ENCODE measurements around the gene GRPEL1. TPM values are rescaled to one million over a fixed set of nuclear protein-coding genes. Genes with fewer than 3 reads are reported as not detected.

The GRPEL1 gene
- total RNA-seq, 1 experiment from 2014 or later = 82.9 TPM

DNA sequence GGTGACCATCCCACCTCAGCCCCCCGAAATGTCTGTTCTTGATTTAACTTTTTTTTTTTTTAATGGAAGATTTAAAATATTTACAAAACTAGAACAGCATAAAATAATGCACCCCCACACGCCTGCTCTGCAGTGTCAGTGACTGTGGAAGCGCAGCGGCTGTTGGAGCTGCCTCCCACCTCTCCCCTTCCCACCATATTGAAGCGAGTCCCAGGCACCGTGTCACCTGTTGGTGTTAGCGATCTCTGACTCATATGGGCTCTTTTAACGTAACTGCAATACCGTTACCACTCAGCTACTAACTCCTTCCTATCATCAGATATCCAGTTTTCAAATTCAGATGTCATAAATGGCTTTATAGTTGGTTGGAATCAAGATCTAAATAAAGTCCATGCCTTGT lies 41.8 kb downstream of the GRPEL1 start:
- ChIA-PET POLR2A (interaction anchor here (0.9 kb wide), 1 partner anchor 14 kb away, joined by 3 read pairs; no protein-coding TSS in a partner anchor), CTCF (no interaction called here)
- TF ChIP-seq CTCF (IDR thresholded peaks at IDR 0.05; ENCODE audit: unreplicated experiment) = no peak
- Mint-ChIP-seq H3K27ac (ENCODE audit: low read depth, unreplicated experiment) (no peak overlapping the region), H3K36me3 (ENCODE audit: insufficient read depth, unreplicated experiment) (peaks cover 72% of the 10 kb centered on the region), H3K9me3 (ENCODE audit: unreplicated experiment) (no peaks in the 10 kb centered on the region), H3K4me1 (ENCODE audit: insufficient read depth, unreplicated experiment) (peaks cover 11% of the 10 kb centered on the region), H3K4me3 (ENCODE audit: unreplicated experiment) (no peak overlapping the region), H3K27me3 (ENCODE audit: insufficient read depth, unreplicated experiment) (no peaks in the 10 kb centered on the region)
- no peak for DNase-seq (ENCODE audit: unreplicated experiment)
- no TSS peak for BruUV-seq (replicated peaks)
- intact Hi-C loops (cut with micrococcal nuclease) = no loop called here

DNA sequence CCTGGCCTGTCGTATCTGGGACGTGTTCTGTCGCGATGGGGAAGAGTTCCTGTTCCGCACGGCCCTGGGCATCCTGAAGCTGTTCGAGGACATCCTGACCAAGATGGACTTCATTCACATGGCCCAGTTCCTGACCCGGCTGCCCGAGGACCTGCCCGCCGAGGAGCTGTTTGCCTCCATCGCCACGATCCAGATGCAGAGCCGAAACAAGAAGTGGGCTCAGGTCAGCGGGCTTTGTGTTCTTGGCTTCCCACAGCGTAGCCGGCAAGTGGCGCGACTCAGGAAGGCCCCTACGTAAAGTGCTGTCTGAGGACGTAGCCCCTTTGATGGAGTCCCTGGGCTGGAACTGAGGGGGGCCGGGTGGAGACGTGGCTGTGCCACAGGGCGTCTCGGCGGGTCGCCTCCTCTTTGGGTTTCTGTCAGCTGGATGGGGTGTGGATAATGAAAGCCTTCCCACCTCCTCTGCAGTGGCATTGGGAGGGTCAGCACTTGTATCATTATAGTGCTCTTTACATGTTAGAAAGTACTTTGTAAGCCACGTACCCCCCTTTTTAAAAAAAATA lies 42.7 kb downstream of the GRPEL1 start:
- CTCF ChIA-PET = interaction anchor here (0.6 kb wide), 2 partner anchors 21 to 63 kb away, joined by 3 read pairs; no protein-coding TSS in a partner anchor

GRCh38 chr4:7024336-7024890 lies 43.5 kb downstream of the GRPEL1 start:
- TF ChIP-seq CTCF (IDR thresholded peaks at IDR 0.05; ENCODE audit: unreplicated experiment) = no peak
- Mint-ChIP-seq H3K9me3 (ENCODE audit: unreplicated experiment) (no peaks in the 10 kb centered on the region), H3K27me3 (ENCODE audit: insufficient read depth, unreplicated experiment) (no peaks in the 10 kb centered on the region), H3K36me3 (ENCODE audit: insufficient read depth, unreplicated experiment) (peaks cover 65% of the 10 kb centered on the region), H3K27ac (ENCODE audit: low read depth, unreplicated experiment) (peak overlapping the region; percentile 35), H3K4me3 (ENCODE audit: unreplicated experiment) (no peak overlapping the region), H3K4me1 (ENCODE audit: insufficient read depth, unreplicated experiment) (peaks cover 11% of the 10 kb centered on the region)
- ChIA-PET POLR2A (interaction anchor here (0.7 kb wide), 1 partner anchor 43 kb away, joined by 3 read pairs; the partner anchor contains the start of gene GRPEL1), CTCF (interaction anchor here (0.6 to 1.4 kb wide), 3 partner anchors 17 to 801 kb away, joined by 3 to 4 read pairs (median 3); no protein-coding TSS in a partner anchor)
- intact Hi-C loops (cut with micrococcal nuclease) = no loop called here
- BruUV-seq (replicated peaks) = no TSS peak
- no peak for DNase-seq (ENCODE audit: unreplicated experiment)

More for the DNA sequence above, 42.7 kb downstream of the GRPEL1 start:
- no peak for TF ChIP-seq CTCF (IDR thresholded peaks at IDR 0.05; ENCODE audit: unreplicated experiment)
- Mint-ChIP-seq H3K36me3 (ENCODE audit: insufficient read depth, unreplicated experiment) (peaks cover 69% of the 10 kb centered on the region), H3K4me3 (ENCODE audit: unreplicated experiment) (no peak overlapping the region), H3K27me3 (ENCODE audit: insufficient read depth, unreplicated experiment) (no peaks in the 10 kb centered on the region), H3K27ac (ENCODE audit: low read depth, unreplicated experiment) (no peak overlapping the region), H3K9me3 (ENCODE audit: unreplicated experiment) (no peaks in the 10 kb centered on the region), H3K4me1 (ENCODE audit: insufficient read depth, unreplicated experiment) (peaks cover 11% of the 10 kb centered on the region)
- no TSS peak for BruUV-seq (replicated peaks)
- DNase-seq (ENCODE audit: unreplicated experiment) = no peak
- POLR2A ChIA-PET = interaction anchor here (0.7 kb wide), 1 partner anchor 43 kb away, joined by 3 read pairs; the partner anchor contains the start of gene GRPEL1
- intact Hi-C loops (cut with micrococcal nuclease) = no loop called here

GRCh38 chr4:7023901-7024300 lies 44.0 kb downstream of the GRPEL1 start:
- H3K4me3 Mint-ChIP-seq (ENCODE audit: unreplicated experiment) = no peak overlapping the region
- BruUV-seq (replicated peaks) = no TSS peak
- CTCF ChIA-PET = interaction anchor here (0.7 to 1.4 kb wide), 3 partner anchors 18 to 800 kb away, joined by 3 to 4 read pairs (median 3); no protein-coding TSS in a partner anchor
- POLR2A ChIA-PET = interaction anchor here (1.5 to 4.3 kb wide), 2 partner anchors 19 to 37 kb away, joined by 7 to 41 read pairs; no protein-coding TSS in a partner anchor
- H3K27ac Mint-ChIP-seq (ENCODE audit: low read depth, unreplicated experiment) = peak overlapping the region; percentile 35
- no peaks in the 10 kb centered on the region for H3K9me3 Mint-ChIP-seq (ENCODE audit: unreplicated experiment)
- no peak for TF ChIP-seq CTCF (IDR thresholded peaks at IDR 0.05; ENCODE audit: unreplicated experiment)
- DNase-seq (ENCODE audit: unreplicated experiment) = no peak
- no peaks in the 10 kb centered on the region for H3K27me3 Mint-ChIP-seq (ENCODE audit: insufficient read depth, unreplicated experiment)
- intact Hi-C loops (cut with micrococcal nuclease) = no loop called here
- peaks cover 11% of the 10 kb centered on the region for H3K4me1 Mint-ChIP-seq (ENCODE audit: insufficient read depth, unreplicated experiment)
- peaks cover 65% of the 10 kb centered on the region for H3K36me3 Mint-ChIP-seq (ENCODE audit: insufficient read depth, unreplicated experiment)

All from MCF 10A (cell line).